IgD-negative memory B cell (primary cell): ENCODE measurements around the gene ASTN2. TPM values are rescaled to one million over a fixed set of nuclear protein-coding genes. Genes with fewer than 3 reads are reported as not detected.

Experiments used
- H3K27ac Mint-ChIP-seq, 3 donors: one replicate each; pipeline ENCODE4 v1.8.0; 2020 to 2022; ENCODE audit warnings: mild to moderate bottlenecking in 3 of 3, mixed read lengths in 3 of 3, moderate library complexity in 1 of 3
- H3K27me3 Mint-ChIP-seq: one replicate; pipeline ENCODE4 v1.8.0; 2021; ENCODE audit warnings: mixed read lengths
- H3K36me3 Mint-ChIP-seq: one replicate; pipeline ENCODE4 v1.8.0; 2020; ENCODE audit warnings: mild to moderate bottlenecking, mixed read lengths
- H3K4me1 Mint-ChIP-seq, 3 donors: one replicate each; pipeline ENCODE4 v1.8.0; 2020 to 2022; ENCODE audit warnings: mixed read lengths in 3 of 3, mild to moderate bottlenecking in 1 of 3
- H3K4me3 Mint-ChIP-seq, 4 donors: one replicate each; pipeline ENCODE4 v1.8.0; 2020 to 2022; ENCODE audit warnings: mild to moderate bottlenecking in 4 of 4, mixed read lengths in 4 of 4, moderate library complexity in 3 of 4
- H3K9me3 Mint-ChIP-seq, 3 donors: one replicate each; pipeline ENCODE4 v1.8.0; 2020 to 2021; ENCODE audit warnings: mixed read lengths in 3 of 3, mild to moderate bottlenecking in 1 of 3
- polyA plus RNA-seq: library from polyadenylated mRNA; unstranded; fragments of 300-500 nt; fragmentation: Illumina TruSeq; gene quantifications from one replicate; pipeline ENCODE4 v1.2.3, GENCODE V29; 2021

ASTN2 gene
- polyA plus RNA-seq, 1 donor from 2014 or later: 2.7 TPM

DNA sequence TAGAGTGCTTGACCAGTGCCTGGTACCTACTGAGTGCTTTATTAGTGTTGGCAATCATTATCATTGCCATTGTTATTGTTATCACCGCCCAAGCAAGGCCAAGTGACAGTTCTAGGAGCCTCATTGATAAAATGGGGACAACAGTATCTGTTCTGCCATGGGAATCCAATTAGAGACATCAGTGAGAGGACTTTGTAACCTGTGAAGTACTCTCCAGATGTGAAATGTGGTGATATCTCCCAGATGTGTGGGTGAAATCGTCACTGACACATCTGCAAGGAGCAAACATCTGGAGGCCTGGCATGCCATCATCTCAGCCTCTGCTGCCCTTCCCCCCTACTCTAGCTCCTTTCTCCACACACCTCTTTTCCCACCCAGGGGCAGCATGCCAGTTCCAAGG, 1000.5 kb downstream of the ASTN2 start:
- no peak overlapping the region for H3K27ac Mint-ChIP-seq
- peaks cover 12% of the 10 kb centered on the region for H3K36me3 Mint-ChIP-seq
- no peak overlapping the region for H3K4me3 Mint-ChIP-seq
- H3K27me3 Mint-ChIP-seq: no peaks in the 10 kb centered on the region
- H3K4me1 Mint-ChIP-seq: no peaks in the 10 kb centered on the region
- H3K9me3 Mint-ChIP-seq: no peaks in the 10 kb centered on the region

- Mint-ChIP-seq H3K27ac (no peak overlapping the region), H3K9me3 (no peaks in the 10 kb centered on the region), H3K4me3 (no peak overlapping the region), H3K27me3 (no peaks in the 10 kb centered on the region), H3K36me3 (peaks cover 12% of the 10 kb centered on the region), H3K4me1 (no peaks in the 10 kb centered on the region)
Observed at GRCh38 chr9:116411506-116411905, 1003.4 kb downstream of the ASTN2 start.

DNA sequence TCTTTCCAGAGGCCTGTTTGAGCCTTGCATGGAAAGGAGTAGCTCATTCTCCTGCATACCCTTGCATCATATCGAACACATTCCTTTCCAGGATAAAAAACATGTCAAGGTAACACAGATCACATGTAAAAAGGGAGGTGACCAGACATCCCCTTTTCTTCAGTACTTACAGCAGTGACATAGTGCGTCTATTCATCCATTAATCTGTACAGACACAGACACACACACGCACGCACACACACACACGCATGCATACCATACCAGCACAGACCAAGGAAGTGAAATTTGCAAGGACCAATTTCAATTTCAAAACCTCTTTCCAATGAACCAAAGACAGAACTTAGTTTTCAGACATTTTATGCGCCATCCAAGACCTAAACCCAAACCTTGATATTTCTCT, 1005.2 kb downstream of the ASTN2 start:
- no peaks in the 10 kb centered on the region for H3K4me1 Mint-ChIP-seq
- no peak overlapping the region for H3K27ac Mint-ChIP-seq
- H3K4me3 Mint-ChIP-seq: no peak overlapping the region
- peaks cover 8% of the 10 kb centered on the region for H3K36me3 Mint-ChIP-seq
- H3K9me3 Mint-ChIP-seq: no peaks in the 10 kb centered on the region
- no peaks in the 10 kb centered on the region for H3K27me3 Mint-ChIP-seq

DNA sequence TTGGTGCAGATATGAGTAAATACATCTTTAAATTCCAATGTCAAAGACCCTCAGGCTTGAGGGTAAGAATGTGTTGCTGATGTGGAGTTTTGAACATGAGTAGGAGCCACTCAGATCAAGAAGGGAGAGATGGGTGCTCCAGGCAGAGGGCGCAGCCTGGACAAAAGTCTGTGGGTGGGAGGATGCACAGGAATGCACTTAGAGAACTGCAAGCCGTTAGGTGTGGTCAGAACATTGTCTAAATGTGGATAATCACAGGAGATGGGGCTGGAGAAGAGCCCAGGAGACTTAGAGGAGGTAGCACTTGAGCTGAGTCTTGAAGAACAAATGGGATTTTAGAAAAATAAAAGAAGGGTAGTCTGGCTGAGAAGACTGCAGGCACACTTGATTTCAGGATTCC, 1005.7 kb downstream of the ASTN2 start:
- H3K4me3 Mint-ChIP-seq: no peak overlapping the region
- H3K27me3 Mint-ChIP-seq: no peaks in the 10 kb centered on the region
- H3K4me1 Mint-ChIP-seq: no peaks in the 10 kb centered on the region
- H3K9me3 Mint-ChIP-seq: no peaks in the 10 kb centered on the region
- H3K36me3 Mint-ChIP-seq: peaks cover 8% of the 10 kb centered on the region
- no peak overlapping the region for H3K27ac Mint-ChIP-seq

GRCh38 chr9:116406469-116406868, 1008.4 kb downstream of the ASTN2 start:
- H3K9me3 Mint-ChIP-seq: no peaks in the 10 kb centered on the region
- no peaks in the 10 kb centered on the region for H3K4me1 Mint-ChIP-seq
- peak overlapping the region in 1 of 3 donors; percentile 24 for H3K27ac Mint-ChIP-seq
- H3K36me3 Mint-ChIP-seq: peaks cover 8% of the 10 kb centered on the region
- no peaks in the 10 kb centered on the region for H3K27me3 Mint-ChIP-seq
- no peak overlapping the region for H3K4me3 Mint-ChIP-seq

GRCh38 chr9:116405321-116405720, 1009.5 kb downstream of the ASTN2 start:
- Mint-ChIP-seq H3K36me3 (peaks cover 7% of the 10 kb centered on the region), H3K4me3 (peak overlapping the region in 1 of 4 donors; percentile 9), H3K27ac (no peak overlapping the region), H3K9me3 (no peaks in the 10 kb centered on the region), H3K27me3 (no peaks in the 10 kb centered on the region), H3K4me1 (no peaks in the 10 kb centered on the region)

DNA sequence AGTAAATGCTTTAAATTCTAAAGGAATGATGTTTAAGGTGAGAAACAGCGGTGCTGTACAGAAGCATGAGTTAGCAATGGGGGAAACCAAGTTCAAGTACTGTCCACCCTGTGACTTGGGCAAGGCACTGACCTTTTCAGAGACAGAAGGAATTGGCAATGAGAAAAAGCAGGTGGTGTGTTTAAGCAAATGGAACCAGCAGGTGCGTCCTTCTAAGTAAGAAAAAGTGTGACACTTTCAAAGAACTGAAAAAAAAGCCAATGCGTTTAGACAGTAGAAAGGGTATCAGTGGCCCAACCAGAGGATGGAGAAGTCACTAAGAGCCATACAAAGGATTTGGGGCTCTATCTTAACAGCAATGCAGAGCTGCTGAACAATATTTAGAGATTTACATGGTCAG, 1010.6 kb downstream of the ASTN2 start:
- H3K4me3 Mint-ChIP-seq: no peak overlapping the region
- no peaks in the 10 kb centered on the region for H3K9me3 Mint-ChIP-seq
- no peaks in the 10 kb centered on the region for H3K36me3 Mint-ChIP-seq
- H3K4me1 Mint-ChIP-seq: no peaks in the 10 kb centered on the region
- no peak overlapping the region for H3K27ac Mint-ChIP-seq
- H3K27me3 Mint-ChIP-seq: no peaks in the 10 kb centered on the region

- H3K27me3 Mint-ChIP-seq: no peaks in the 10 kb centered on the region
- H3K36me3 Mint-ChIP-seq: no peaks in the 10 kb centered on the region
Observed at GRCh38 chr9:116403171-116403570, 1011.7 kb downstream of the ASTN2 start.

DNA sequence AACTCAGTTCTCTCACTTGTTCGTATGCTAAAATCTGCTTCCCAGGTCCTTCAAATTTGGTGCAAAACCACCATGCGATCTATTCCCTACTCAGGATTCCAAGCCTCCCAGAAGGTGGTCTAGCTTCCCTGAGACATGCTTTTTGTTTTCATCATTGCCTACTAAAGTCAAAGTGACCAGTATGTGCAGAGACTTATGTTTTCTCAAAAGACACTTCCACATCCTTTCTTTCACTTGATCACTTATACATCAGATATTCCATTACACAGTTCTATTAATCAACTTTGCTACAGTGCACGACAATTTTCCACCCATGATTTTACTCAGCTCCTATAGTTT, 1019.2 kb downstream of the ASTN2 start:
- H3K4me3 Mint-ChIP-seq: no peak overlapping the region
- H3K4me1 Mint-ChIP-seq: peaks cover 0 to 7% (median 0%) of the 10 kb centered on the region in 3 donors
- H3K27me3 Mint-ChIP-seq: no peaks in the 10 kb centered on the region
- peaks cover 0 to 2% (median 0%) of the 10 kb centered on the region in 3 donors for H3K9me3 Mint-ChIP-seq
- H3K27ac Mint-ChIP-seq: no peak overlapping the region
- peaks cover 3% of the 10 kb centered on the region for H3K36me3 Mint-ChIP-seq

More at GRCh38 chr9:116403171-116403570, 1011.7 kb downstream of the ASTN2 start:
- Mint-ChIP-seq H3K9me3 (peaks cover 0 to 2% (median 0%) of the 10 kb centered on the region in 3 donors), H3K4me3 (no peak overlapping the region), H3K4me1 (no peaks in the 10 kb centered on the region), H3K27ac (no peak overlapping the region)

GRCh38 chr9:116394894-116395698, 1019.8 kb downstream of the ASTN2 start:
- Mint-ChIP-seq H3K9me3 (peaks cover 0 to 2% (median 0%) of the 10 kb centered on the region in 3 donors), H3K36me3 (peaks cover 3% of the 10 kb centered on the region), H3K27ac (no peak overlapping the region), H3K27me3 (no peaks in the 10 kb centered on the region), H3K4me3 (no peak overlapping the region), H3K4me1 (peaks cover 0 to 7% (median 0%) of the 10 kb centered on the region in 3 donors)

DNA sequence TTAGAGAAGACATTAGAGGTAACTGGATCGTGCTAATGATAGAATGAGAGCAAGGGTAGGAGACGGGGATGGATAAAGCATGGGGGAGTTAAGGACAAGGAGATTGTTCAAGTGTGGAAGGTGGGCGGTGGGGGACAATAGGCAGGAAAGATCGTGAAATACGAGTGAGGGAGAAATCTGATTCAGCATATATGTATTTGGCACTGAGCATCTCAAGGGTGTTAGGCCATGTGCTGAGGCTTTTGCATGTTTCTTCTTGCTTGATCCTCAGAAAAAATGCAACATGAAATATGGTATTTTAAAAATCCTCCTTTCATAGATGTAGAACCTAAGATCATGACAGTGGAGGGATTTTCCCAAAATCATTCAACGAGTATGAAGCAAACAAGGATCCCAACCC, 1020.8 kb downstream of the ASTN2 start:
- Mint-ChIP-seq H3K4me1 (peaks cover 0 to 7% (median 0%) of the 10 kb centered on the region in 3 donors), H3K9me3 (peaks cover 0 to 2% (median 0%) of the 10 kb centered on the region in 3 donors), H3K27me3 (no peaks in the 10 kb centered on the region), H3K36me3 (peaks cover 3% of the 10 kb centered on the region), H3K27ac (no peak overlapping the region), H3K4me3 (no peak overlapping the region)

DNA sequence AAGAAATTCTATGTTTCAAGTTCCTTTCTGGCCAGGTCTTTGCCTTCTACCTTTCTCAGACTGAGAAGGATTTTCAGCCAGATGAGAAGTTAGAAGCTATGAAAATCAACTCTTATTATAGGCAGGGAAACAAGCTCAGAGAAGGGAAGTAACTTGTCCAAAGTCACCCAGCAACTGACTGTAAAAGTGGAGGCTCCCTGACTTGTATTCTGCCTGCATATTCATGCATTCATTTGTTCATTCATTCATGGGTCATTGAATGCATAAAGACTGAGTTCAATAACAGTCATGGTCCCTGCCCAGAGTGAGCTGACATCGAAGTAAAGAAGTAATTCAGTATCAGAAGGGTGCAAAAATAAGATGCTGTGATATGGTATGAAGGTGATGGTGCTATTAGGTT, 1021.7 kb downstream of the ASTN2 start:
- Mint-ChIP-seq H3K27ac (no peak overlapping the region), H3K4me3 (no peak overlapping the region), H3K4me1 (peaks cover 0 to 7% (median 0%) of the 10 kb centered on the region in 3 donors), H3K9me3 (no peaks in the 10 kb centered on the region), H3K36me3 (peaks cover 3% of the 10 kb centered on the region), H3K27me3 (no peaks in the 10 kb centered on the region)

GRCh38 chr9:116391306-116391900, 1023.5 kb downstream of the ASTN2 start:
- H3K9me3 Mint-ChIP-seq: no peaks in the 10 kb centered on the region
- no peak overlapping the region for H3K4me3 Mint-ChIP-seq
- peaks cover 0 to 7% (median 0%) of the 10 kb centered on the region in 3 donors for H3K4me1 Mint-ChIP-seq
- no peaks in the 10 kb centered on the region for H3K27me3 Mint-ChIP-seq
- H3K27ac Mint-ChIP-seq: no peak overlapping the region
- H3K36me3 Mint-ChIP-seq: peaks cover 3% of the 10 kb centered on the region

DNA sequence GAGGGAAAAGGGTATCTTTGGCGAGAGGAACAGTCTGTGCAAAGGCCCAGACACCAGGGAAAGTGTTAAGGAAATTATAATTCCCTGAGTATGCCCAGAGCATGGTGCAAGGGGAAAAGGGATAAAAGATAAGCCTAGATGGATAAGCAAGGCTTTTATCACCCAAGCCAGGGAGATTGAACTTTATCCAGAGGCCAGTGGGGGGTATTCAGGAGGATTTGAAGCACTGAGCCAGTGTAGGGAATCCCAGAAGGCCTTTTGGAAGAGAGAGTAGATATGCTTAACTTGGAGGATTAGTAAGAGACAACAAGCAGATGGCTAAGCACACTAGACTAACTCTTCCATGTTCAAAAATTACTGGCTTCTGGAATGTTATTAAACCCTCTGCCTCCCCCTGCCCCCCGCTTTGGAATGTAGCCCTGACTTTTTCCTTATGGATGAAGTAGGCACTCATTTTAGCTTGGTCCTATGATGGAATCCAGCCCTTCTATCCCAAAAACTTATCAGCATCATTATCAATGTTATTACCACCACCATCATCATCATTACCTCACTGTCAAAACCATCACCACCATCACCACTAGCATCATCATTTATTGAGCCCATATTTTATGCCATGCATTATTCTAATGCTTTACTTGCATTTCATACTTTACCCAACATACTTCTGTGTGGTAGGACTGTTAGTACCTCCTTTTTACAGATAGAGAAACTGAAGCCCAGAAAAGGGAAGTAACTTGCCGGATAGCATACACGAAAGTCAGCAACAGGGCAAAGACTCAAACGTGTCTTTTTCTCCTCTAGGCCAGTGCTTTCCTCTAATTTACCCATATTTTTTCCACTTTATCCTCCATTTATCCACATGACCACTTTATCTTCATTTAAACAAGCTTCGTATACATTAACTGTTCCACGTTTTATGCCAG, 1024.3 kb downstream of the ASTN2 start:
- Mint-ChIP-seq H3K36me3 (peaks cover 3% of the 10 kb centered on the region), H3K9me3 (no peaks in the 10 kb centered on the region), H3K27me3 (no peaks in the 10 kb centered on the region), H3K27ac (no peak overlapping the region), H3K4me3 (no peak overlapping the region), H3K4me1 (peaks cover 0 to 7% (median 0%) of the 10 kb centered on the region in 3 donors)
